ENCODE data around the gene RAC3. TPM values are rescaled to one million over a fixed set of nuclear protein-coding genes. Genes with fewer than 3 reads are reported as not detected.

The RAC3 gene
- total and polyA plus RNA-seq, 9 of the 15 experiments (the other 6 are each of a cell fraction or from before 2014, with no cell fraction given): 0.23 to 292 (median 118) TPM

GRCh38 chr17:82064433-82065192 is 33.1 kb downstream of the RAC3 start (continued):
- no peak for TF ChIP-seq CLOCK (CRISPR knock-in tag; IDR thresholded peaks at IDR 0.05; ENCODE audit: borderline replicate concordance)

GRCh38 chr17:82065193-82065637 is 33.7 kb downstream of the RAC3 start:
- peak; percentile 48 for ATAC-seq
- Histone ChIP-seq H3K27me3 (ENCODE audit: control insufficient read depth in 2 of 2, insufficient read depth in 2 of 2, low read length in 2 of 2) (no peaks in the 10 kb centered on the region), H3K9ac (ENCODE audit: insufficient read depth in 1 of 2, low read depth in 2 of 2, low read length in 2 of 2) (peak overlapping the region; percentile 98 to 100), H3K36me3 (ENCODE audit: control insufficient read depth, insufficient read depth, low read length) (peaks cover 42% of the 10 kb centered on the region; the same call in 2 of the 3 replicates), H3K4me1 (replicated peaks in 1 of 2; ENCODE audit: control insufficient read depth in 2 of 2, insufficient read depth in 2 of 2, low read length in 2 of 2) (peaks cover 3 to 58% of the 10 kb centered on the region in 2 experiments; a peak in 3 of 5 replicates), H3K4me3 (peak overlapping the region; percentile 99), H2AFZ (ENCODE audit: low read depth, low read length) (peak overlapping the region; percentile 31; the same call in 1 of the 2 replicates), H3K9me1 (ENCODE audit: control insufficient read depth, insufficient read depth, low read length) (no peaks in the 10 kb centered on the region), H3K79me2 (ENCODE audit: control insufficient read depth, insufficient read depth, low read length) (peaks cover 28% of the 10 kb centered on the region), H3K4me2 (ENCODE audit: insufficient read depth, low read length) (peak overlapping the region; percentile 91), H4K20me1 (replicated peaks; ENCODE audit: control insufficient read depth, insufficient read depth, low read length) (no peaks in the 10 kb centered on the region), H3K9me3 (replicated peaks; ENCODE audit: control insufficient read depth, insufficient read depth, low read depth, low read length) (no peaks in the 10 kb centered on the region), H3K27ac (ENCODE audit: extremely low read depth, low read depth, low read length) (peak overlapping the region; percentile 79)
- no peak for DNase-seq (ENCODE audit: extremely low read depth in 1 of 4, low spot score in 3 of 4)
- ChIA-PET POLR2A (interaction anchor here (0.6 to 3.9 kb wide), 5 partner anchors 12 to 232 kb away, joined by 3 to 24 read pairs (median 4); partner anchors contain the start of gene FASN), CTCF (ENCODE audit: low intra/inter-chr PET ratio) (no interaction called here)
- WGBS (ENCODE audit: insufficient coverage, low coverage, missing lambda C conversion rate): 0% methylated on average over 38 of the region's 47 CpGs
- in situ Hi-C loops (cut with MboI): no loop called here
- FAIRE-seq: no peak
- no TSS peak for BruUV-seq (replicated peaks)
- intact Hi-C loops (cut with micrococcal nuclease): no loop called here
- TF ChIP-seq E2F1 (CRISPR knock-in tag; IDR thresholded peaks at IDR 0.05): 0 out of 2 replicates have a peak, but pooled peaks have one; percentile 10
- TF ChIP-seq ATF3 (IDR thresholded peaks at IDR 0.05): no peak
- 0 out of 2 replicates have a peak, but pooled peaks have one; percentile 6 for TF ChIP-seq ATF3 (CRISPR knock-in tag; conservative IDR thresholded peaks at IDR 0.05)
- no peak for TF ChIP-seq SMAD2 (IDR thresholded peaks at IDR 0.05; ENCODE audit: low read depth, low read length)
- TF ChIP-seq ZBTB34 (CRISPR knock-in tag; IDR thresholded peaks at IDR 0.05): no peak
- peak; percentile 83 for TF ChIP-seq RBBP5 (IDR thresholded peaks at IDR 0.05; ENCODE audit: borderline replicate concordance, insufficient read depth, low read length, poor library complexity, severe bottlenecking)
- TF ChIP-seq ZSCAN29 (IDR thresholded peaks at IDR 0.05): 0 out of 2 replicates have a peak, but pooled peaks have one; percentile 7
- peak; percentile 64 for TF ChIP-seq CHD1 (IDR thresholded peaks at IDR 0.05; ENCODE audit: low read length)
- 0 out of 2 replicates have a peak, but pooled peaks have one; percentile 25 for TF ChIP-seq RBM14 (IDR thresholded peaks at IDR 0.05; ENCODE audit: borderline replicate concordance, insufficient read depth, low read depth, low read length)

All from K562 (cell line).